T-helper 2 cell treated with Interferon-gamma antibody and Interleukin-4, amounts not matched to agents 100 ng/mL and 5 ng/mL, for 36 hours (primary cell): ENCODE data around the gene ZNF316. TPM values are rescaled to one million over a fixed set of nuclear protein-coding genes. Genes with fewer than 3 reads are reported as not detected.

Experiments used
- intact Hi-C: fragments of 100-400 bp; cut with micrococcal nuclease; formaldehyde crosslinking; loops from one replicate; pipeline ENCODE4 v1.15.1; 2023
- total RNA-seq: library from RNA; stranded (reverse); gene quantifications from 2 replicates; pipeline ENCODE4 v1.2.3, GENCODE V29; 2022

ZNF316 gene
- total RNA-seq, 1 donor from 2014 or later: 21.5 TPM

DNA sequence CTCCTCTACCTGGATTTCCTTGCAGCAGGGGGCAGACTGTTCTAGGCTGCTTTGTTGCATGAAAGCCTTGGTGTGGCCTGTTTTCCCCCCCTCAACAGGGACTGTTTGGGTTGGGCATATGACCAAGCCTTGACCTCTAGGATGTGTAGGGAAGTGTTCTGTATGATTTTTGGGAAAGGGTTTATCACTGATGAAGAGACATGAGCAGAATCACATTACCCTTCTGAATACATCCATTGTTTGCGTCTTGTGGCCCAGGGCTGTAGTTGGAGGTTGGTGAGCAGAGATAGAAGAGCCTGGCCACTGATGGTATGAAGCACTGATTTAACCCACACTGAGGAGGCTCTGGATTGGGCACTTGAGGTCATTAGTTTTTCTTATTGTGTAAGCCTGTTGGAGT lies 43.0 kb downstream of the ZNF316 start:
- intact Hi-C loops: no loop called here

DNA sequence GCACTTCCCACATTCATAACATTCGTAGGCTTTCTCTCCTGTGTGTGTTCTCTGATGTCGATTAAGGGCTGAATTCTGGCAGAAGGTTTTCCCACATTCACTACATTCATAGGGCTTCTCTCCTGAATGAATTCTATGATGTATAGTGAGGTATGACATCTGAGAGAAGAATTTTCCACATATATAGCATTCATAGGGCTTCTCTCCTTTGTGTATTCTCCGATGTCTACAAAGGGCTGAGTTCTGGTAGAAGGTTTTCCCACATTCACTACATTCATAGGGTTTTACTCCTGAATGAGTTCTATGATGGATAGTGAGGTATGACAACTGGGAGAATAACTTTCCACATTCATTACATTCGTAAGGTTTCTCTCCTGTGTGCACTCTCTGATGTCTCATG lies 54.0 kb downstream of the ZNF316 start:
- intact Hi-C loops: no loop called here

DNA sequence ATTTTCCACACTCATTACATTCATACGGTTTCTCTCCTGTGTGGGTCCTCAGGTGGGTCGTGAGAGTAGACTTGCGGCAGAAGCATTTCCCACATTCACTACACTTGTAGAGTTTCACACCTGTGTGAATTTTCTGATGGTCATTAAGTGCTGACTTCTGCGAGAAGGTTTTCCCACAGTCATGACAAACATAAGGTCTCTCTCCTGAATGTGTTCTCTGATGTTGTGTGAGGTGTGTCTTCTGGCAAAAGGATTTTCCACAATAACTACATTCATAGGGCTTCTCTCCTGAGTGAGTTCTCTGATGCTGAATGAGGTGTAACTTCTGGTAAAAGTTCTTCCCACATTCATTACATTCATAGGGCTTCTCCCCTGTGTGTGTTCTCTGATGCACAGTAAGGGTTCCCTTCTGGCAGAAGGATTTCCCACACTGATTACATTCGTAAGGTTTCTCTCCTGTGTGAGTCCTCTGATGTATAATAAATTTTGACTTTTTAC lies 54.5 kb downstream of the ZNF316 start:
- intact Hi-C loops: no loop called here

DNA sequence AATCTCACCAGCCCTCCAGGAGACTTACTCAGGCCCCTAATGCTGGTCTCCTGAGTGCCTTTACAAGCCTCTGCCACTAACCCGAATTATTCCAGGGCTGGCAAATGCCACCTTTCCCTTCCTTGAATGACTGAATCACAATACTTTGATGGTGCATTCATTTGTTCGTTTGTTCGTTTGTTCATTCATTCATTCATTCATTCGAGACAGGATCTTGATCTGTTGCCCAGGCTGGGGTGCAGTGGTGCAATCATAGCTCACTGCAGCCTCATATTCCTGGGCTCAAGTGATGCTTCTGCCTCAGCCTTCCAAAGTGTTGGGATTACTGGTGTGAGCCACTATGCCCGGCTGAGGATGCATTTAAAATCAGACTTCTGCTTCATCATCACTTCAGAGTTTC lies 63.7 kb downstream of the ZNF316 start:
- intact Hi-C loops: no loop called here

DNA sequence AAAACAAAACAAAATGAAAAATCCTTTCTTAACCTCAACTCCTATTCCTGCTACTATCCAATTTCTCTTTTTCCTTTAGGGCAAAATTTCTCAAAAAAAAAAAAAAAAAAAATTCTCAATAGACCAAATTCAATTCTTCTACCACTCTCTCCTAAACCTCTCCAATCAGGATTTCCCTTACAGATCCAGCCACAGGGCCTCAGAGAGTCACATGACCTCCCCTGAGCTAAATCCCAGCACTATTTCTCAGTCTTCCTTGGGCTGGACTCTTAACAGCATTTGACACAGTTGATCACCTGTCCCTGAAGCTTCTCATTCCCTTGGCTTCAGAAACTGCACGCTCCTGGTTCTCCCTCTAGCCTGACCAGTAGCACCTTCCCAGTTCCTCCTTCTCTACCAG lies 64.7 kb downstream of the ZNF316 start:
- intact Hi-C loops: no loop called here

Other genes with a start within 250 kb of the ZNF316 start
- 17.5 and 19.3 TPM in 2 replicates for gene DAGLB, start 189.4 kb upstream of the ZNF316 start, total RNA-seq
- gene KDELR2, start 153.2 kb upstream of the ZNF316 start, total RNA-seq: 58.0 and 58.2 TPM in 2 replicates
- 0.07 TPM in 1 of 2 replicates, not detected in the other for gene GRID2IP, start 85.9 kb upstream of the ZNF316 start, total RNA-seq
- 31.0 and 31.2 TPM in 2 replicates for gene ZDHHC4, start 59.9 kb upstream of the ZNF316 start, total RNA-seq
- 41.2 and 41.8 TPM in 2 replicates for gene INTS15, start 47.3 kb upstream of the ZNF316 start, total RNA-seq
- 0.14 and 0.16 TPM in 2 replicates for gene ZNF853, start 21.7 kb upstream of the ZNF316 start, total RNA-seq
- gene ZNF12, start 69.6 kb downstream of the ZNF316 start, total RNA-seq: 20.9 and 22.7 TPM in 2 replicates
- gene RSPH10B2, start 116.8 kb downstream of the ZNF316 start, total RNA-seq: 0.20 and 1.2 TPM in 2 replicates
- 76.7 and 93.1 TPM in 2 replicates for gene CCZ1B, start 189.0 kb downstream of the ZNF316 start, total RNA-seq